HG03196 (cell line): ENCODE measurements around the gene CEP41.
"Not testable (repeated sequence)": the region's sequence is repeated elsewhere in the genome, so short reads cannot be mapped to it uniquely, and the experiment has no call there.

Source experiments
- ATAC-seq: cut with Tn5 transposase; IDR thresholded peaks from one replicate; pipeline ENCODE4 v1.9.1; 2021; ENCODE audit not compliant: unreplicated experiment

Gene CEP41

DNA sequence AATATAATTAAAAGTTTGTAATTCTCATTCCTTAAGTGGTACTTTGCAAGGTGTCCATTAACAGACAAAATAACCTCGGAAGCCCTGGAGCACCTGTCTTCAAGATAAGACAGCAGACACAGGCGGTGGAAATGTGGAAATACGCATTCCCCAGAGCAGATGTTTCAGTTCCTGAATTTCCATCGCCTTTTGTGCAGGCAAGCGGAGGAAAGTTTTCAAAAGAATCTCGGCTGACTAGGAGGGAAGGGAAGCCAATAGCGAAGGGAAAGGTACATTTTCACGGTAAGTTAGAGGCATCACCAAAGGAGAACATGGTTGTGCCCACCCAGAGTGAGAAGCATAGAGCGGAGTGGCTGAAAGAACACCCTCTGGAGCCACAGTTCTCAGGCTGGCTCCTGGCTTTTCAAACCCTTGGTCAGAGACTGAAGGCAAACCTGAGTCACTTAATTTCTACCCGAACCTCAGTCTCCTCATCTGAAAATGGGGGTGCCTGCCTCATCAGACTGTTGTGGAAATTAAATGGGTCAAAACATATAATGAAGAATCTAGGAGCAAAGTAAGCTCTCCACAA, 46.9 kb downstream of the CEP41 start:
- ATAC-seq: no peak

DNA sequence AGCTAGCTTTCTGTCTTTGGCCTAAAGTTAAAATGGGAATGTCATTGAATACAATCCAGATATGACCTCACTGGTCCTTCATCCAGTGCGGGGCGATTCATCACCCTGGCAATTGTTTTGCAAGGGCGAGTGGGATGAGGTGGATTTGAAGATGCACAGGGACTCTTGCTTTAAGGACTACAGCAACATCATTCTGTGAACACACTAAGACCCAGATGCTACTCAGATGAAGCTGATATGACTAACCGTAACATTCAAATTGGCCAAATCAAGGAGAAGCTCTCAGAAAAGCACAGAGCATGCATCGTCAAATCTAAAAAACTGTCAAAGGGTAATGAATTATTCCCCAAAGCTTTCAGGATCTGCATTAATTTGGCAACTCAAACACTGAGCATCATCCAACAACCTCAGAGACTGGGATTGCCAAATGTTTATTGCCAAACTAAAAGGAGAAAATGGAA, 47.7 kb downstream of the CEP41 start:
- no peak for ATAC-seq

DNA sequence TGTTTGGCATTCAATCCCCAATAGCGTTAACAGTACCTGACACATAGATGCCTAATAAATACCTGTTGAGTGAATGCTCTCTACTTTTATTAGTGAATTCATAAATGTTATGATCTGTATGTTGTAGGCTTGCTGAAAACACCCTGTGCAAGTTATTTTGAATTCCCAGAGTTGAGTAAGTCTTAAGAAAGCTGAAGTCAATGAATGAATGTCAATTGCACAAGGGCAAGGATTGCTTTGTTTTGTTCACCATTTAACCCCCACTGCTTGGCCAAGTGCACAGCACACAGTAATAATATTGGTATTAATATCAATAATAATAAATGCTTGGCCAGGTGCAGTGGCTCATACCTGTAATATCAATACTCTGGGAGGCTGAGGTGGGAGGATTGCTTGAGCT, 50.3 kb downstream of the CEP41 start:
- ATAC-seq: no peak

- ATAC-seq: no peak
Measured at GRCh38 chr7:130388671-130389070, 52.1 kb downstream of the CEP41 start.

GRCh38 chr7:130387628-130388403, 53.0 kb downstream of the CEP41 start:
- no peak for ATAC-seq

DNA sequence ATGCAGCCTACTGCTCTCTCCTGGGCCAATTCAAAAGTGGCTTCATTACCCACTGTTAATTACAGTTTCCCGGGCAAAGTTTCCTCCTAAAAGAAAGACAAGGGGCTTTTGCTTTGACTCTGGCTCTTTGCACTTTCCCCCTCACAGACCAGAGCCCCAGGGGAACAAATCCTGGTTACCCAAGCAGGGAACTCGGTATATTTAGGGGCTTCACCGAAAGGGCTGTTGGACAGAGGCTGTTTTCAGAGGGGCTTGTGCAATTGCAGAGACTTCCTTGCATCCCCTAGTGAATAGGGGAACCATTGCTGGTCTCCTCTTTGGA, 53.5 kb downstream of the CEP41 start:
- ATAC-seq: no peak

DNA sequence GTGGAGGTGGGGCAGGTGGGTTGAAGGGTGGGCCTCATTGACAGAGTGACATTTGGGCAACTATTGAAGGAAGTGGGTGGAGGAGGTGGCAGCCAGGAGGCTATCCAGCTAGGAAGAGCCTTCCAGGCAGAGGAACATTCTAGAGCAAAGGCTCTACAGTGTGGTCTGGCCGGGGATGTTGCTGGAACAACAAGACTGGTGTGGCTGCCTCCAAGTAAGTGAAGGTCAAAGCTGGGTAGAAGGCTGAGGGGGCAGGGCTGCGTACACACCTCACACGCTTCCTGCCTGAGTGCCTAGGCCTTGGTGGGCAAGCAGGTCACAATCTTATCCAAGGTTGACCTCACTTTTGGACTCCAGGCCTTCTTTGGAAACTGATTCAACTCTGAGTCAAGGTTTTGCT, 53.9 kb downstream of the CEP41 start:
- ATAC-seq: no peak

DNA sequence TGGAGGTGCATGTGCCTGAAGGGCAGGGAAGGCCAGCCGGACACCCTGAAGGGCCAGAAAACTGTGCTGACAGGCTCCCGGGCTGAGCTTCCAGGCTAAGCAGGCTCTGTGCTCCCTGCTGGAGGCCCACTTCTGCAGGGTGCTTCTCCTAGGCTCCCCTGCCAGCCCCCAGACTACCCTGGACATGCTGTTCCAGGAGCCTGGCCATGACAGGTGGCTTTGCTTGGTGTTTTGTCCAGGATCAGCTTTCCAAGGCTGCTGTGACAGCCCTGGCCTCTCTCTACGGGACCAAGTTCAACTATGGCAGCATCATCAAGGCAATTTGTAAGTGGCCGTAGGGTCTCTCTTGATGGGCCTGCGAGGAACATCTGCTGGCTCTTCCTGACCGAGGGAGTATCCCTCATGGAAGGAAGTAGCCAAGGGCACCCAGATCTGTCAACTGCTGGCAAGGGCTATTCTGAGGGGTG, 55.2 kb downstream of the CEP41 start:
- ATAC-seq: no peak

DNA sequence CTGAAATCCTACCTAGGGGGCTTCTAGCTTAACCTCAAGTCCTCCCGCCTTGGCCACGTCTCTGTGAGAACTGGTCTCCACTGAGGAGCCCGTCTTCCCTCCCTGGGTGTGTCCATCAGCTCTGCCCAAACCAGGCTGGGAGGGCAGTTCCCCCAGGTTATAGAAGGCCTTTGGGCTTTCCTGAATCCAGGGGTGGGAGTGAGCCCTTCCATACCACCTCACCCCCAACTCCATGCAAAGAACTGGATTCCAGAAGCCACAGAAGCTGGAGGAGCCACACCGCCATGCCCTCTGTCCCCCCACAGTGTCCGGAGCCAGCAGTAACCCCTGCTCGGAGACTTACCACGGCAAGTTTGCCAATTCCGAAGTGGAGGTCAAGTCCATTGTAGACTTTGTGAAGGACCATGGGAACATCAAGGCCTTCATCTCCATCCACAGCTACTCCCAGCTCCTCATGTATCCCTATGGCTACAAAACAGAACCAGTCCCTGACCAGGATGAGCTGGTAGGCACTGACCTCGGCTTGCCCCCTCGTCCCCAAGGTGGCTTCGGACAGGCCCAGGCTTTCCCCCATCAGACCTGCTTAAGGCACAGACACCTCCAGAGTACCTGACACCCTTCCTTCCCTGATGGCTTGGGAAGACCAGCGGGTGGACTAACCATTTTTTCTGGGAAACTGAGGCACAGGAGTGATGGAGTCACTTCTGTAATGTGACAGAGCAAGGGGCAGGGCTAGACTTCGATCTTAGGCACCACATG, 55.8 kb downstream of the CEP41 start:
- ATAC-seq: no peak

- ATAC-seq: no peak
Measured at GRCh38 chr7:130384371-130384801, 56.4 kb downstream of the CEP41 start.

- ATAC-seq: no peak
Measured at GRCh38 chr7:130383187-130383980, 57.4 kb downstream of the CEP41 start.

DNA sequence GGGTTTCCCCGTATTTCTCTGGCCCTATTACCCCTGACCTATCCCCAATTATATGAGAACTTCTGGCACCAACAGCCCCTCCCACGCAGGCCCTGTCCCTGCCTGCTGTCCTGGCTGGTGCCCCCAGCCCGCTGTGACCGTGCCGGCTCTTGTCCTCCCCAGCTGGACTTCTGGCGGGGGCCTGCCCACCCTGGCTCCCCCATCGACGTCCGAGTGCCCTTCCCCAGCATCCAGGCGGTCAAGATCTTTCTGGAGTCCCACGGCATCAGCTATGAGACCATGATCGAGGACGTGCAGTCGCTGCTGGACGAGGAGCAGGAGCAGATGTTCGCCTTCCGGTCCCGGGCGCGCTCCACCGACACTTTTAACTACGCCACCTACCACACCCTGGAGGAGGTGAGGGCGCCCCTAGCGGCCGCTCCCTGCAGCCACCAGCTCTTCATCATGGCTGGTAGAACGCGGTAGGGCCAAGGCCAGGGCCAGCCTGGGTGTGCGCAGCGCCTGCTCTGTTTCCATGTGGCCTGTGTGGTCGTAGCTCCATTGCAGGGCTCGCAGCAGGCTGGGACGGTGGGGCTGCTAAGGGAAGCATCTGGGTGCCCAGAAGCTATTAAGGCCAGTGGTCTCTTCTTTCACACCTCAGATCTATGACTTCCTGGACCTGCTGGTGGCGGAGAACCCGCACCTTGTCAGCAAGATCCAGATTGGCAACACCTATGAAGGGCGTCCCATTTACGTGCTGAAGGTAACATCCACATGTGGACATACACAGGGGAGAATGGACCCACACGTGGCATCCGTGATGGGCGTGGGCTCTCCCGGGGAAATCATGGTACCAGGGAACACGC, 59.1 kb downstream of the CEP41 start:
- no peak for ATAC-seq

- ATAC-seq: no peak
Measured at GRCh38 chr7:130380861-130381455, 59.9 kb downstream of the CEP41 start.

DNA sequence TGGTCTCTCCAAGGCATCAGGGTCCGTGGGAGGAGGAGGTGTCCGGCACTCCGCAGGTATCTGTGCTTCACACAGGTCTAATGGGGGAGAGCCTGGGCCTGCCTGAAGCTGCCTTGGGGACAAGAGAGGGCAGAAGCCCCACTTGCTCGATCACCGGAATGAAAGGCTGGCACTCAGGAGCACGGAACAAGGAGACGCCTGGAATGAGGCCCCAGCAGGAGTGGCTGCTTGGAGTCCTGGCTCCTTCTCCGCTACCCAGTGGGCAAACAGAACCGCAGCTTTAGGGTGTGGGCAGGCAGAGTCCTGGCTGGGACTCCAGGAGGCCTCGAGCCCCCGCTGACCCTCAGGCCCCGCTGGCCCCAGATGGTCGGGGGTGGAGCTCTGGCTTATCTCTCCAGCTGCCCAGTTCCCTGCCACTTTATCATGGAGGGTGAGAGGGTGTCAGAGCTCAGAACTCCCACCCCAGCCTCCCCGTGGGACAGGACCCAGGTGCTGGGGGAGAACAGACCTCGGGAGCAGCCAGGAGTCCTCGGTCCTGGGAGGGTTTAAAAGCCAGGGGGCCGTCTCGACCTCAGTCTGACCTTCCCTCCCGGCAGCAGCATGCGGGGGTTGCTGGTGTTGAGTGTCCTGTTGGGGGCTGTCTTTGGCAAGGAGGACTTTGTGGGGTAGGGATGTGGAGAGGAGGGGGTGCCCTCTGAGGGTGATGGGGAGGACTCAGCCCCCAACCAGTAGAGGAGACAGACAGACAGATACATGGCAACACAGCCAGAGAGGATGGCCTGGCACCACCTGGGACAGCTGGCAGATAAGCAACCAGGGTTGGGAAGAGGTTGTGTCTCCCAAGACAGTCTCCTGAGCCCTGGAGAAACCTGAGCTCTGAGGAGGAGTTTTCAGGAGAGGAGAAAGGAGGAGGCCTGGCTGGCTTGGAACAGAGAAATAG, 60.6 kb downstream of the CEP41 start, which contains the start of gene CPA1:
TSS of gene CPA1 (plus strand) at position 574 of the 940 bp plus-strand sequence. CDS start at position 601, 27 bp downstream.
- ATAC-seq: no peak

DNA sequence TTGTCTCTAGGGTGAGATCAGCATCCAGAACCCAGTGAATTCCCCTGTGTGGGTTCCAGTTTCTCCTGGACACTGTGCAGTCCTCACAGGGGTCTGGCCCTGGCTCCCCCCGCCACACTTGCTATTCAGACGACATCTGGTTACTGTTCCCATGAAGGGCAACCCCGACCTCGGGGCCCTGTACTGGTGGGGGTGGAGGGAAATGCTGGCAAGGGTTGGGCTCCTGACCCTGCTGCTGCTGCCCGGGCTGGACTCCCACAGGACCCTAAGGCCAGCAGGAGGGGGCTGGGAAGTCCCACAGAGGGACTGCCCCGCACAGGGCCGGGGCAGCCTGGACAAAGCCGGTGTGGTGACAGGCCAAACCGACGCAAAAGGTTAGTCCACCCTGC, 61.3 kb downstream of the CEP41 start:
- ATAC-seq: no peak

GRCh38 chr7:130379019-130379418, 61.8 kb downstream of the CEP41 start:
- ATAC-seq: no peak

- no peak for ATAC-seq
Measured at GRCh38 chr7:130377178-130377577, 63.6 kb downstream of the CEP41 start.

DNA sequence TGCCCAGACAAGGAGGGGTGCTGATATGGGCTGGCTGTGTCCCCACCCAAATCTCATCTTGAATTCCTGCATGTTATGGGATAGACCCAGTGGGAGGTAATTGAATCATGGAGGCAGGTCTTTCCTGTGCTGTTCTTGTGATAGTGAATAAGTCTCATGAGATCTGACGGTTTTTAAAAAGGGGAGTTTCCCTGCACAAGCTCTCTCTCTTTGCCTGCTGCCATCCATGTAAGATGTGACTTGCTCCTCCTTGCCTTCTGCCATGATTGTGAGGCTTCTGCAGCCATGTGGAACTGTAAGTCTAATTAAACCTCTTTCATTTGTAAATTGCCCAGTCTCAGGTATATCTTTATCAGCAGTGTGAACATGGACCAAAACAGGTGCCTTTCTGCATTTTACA, 64.4 kb downstream of the CEP41 start:
- ATAC-seq: not testable (repeated sequence)

GRCh38 chr7:130374507-130374906, 66.3 kb downstream of the CEP41 start:
- ATAC-seq: no peak
